Activated CD8-positive, alpha-beta memory T cell treated with anti-CD3 and anti-CD28 coated beads, Interleukin-2, amount 10 ng/mL, durations not matched to agents 7 days and 5 days (primary cell): Measurements from ENCODE around the gene PBX4. TPM values are rescaled to one million over a fixed set of nuclear protein-coding genes. Genes with fewer than 3 reads are reported as not detected.

Experiments used
- ATAC-seq: fragments of 150-1000 bp; cut with Tn5 transposase; one replicate; pipeline ENCODE4 v1.10.0; 2021; ENCODE audit warnings: moderate library complexity
- CTCF ChIA-PET: fragments of 350-600 bp; sonication (Branson Sonifier 250); formaldehyde crosslinking; loops from one replicate; lab custom pipeline; 2021; ENCODE audit warnings: antibody characterized with exemption; lab: Charles Lee
- DNase-seq: peaks from one replicate; pipeline ENCODE4 v3.0.0-alpha.2; 2020
- H3K27ac Mint-ChIP-seq: one replicate; pipeline ENCODE4 v1.8.0; 2021; ENCODE audit warnings: mild to moderate bottlenecking, mixed read lengths
- H3K27me3 Mint-ChIP-seq: one replicate; pipeline ENCODE4 v1.8.0; 2021; ENCODE audit warnings: mixed read lengths
- H3K36me3 Mint-ChIP-seq: one replicate; pipeline ENCODE4 v1.8.0; 2021; ENCODE audit warnings: mild to moderate bottlenecking, mixed read lengths
- H3K4me1 Mint-ChIP-seq: one replicate; pipeline ENCODE4 v1.8.0; 2021; ENCODE audit warnings: mixed read lengths
- H3K4me3 Mint-ChIP-seq: one replicate; pipeline ENCODE4 v1.8.0; 2021; ENCODE audit warnings: mild to moderate bottlenecking, moderate library complexity, mixed read lengths
- H3K9me3 Mint-ChIP-seq: one replicate; pipeline ENCODE4 v1.8.0; 2022; ENCODE audit warnings: low read depth, mixed read lengths
- total RNA-seq, 2 experiments: library from RNA; stranded (reverse); gene quantifications; one replicate each; pipeline ENCODE4 v1.2.3, GENCODE V29; 2021

Gene PBX4
- total RNA-seq, 2 experiments from 2014 or later = 39.9 to 62.3 TPM

- no peaks in the 10 kb centered on the region for H3K9me3 Mint-ChIP-seq
- ATAC-seq = peak; percentile 93
- peaks cover 17% of the 10 kb centered on the region for H3K4me1 Mint-ChIP-seq
These were observed 24.9 kb upstream of the PBX4 start, which contains the start of gene GMIP for GRCh38 chr19:19643158-19644053. Gene GMIP (minus strand): TSS chr19:19643657. CDS start chr19:19643529, 128 bp downstream.

GRCh38 chr19:19642506-19643157 lies 24.1 kb upstream of the PBX4 start:
- Mint-ChIP-seq H3K9me3 (no peaks in the 10 kb centered on the region), H3K4me1 (peaks cover 17% of the 10 kb centered on the region), H3K4me3 (peak overlapping the region; percentile 95), H3K36me3 (peaks cover 36% of the 10 kb centered on the region), H3K27me3 (no peaks in the 10 kb centered on the region), H3K27ac (peak overlapping the region; percentile 99)
- ATAC-seq = peak; percentile 29
- DNase-seq = peak; percentile 76
- CTCF ChIA-PET = interaction anchor here (1.0 kb wide), 1 partner anchor 110 kb away, joined by 6 read pairs; no protein-coding TSS in a partner anchor

More at GRCh38 chr19:19643158-19644053, 24.9 kb upstream of the PBX4 start, which contains the start of gene GMIP:
- H3K27me3 Mint-ChIP-seq = no peaks in the 10 kb centered on the region
- H3K36me3 Mint-ChIP-seq = peaks cover 36% of the 10 kb centered on the region
- peak; percentile 91 for DNase-seq
- CTCF ChIA-PET = interaction anchor here (0.7 to 1.7 kb wide), 19 partner anchors 8 to 177 kb away, joined by 3 to 32 read pairs (median 4); partner anchors contain the start of genes NDUFA13, TSSK6 and YJEFN3
- H3K27ac Mint-ChIP-seq = peak within 1 kb of the TSS; percentile 99
- H3K4me3 Mint-ChIP-seq = peak within 1 kb of the TSS; percentile 95

GRCh38 chr19:19637523-19638251 lies 19.2 kb upstream of the PBX4 start:
- no peak for DNase-seq
- peaks cover 50% of the 10 kb centered on the region for H3K36me3 Mint-ChIP-seq
- H3K27me3 Mint-ChIP-seq = no peaks in the 10 kb centered on the region
- CTCF ChIA-PET = no interaction called here
- H3K27ac Mint-ChIP-seq = no peak overlapping the region
- no peak overlapping the region for H3K4me3 Mint-ChIP-seq
- peak; percentile 32 for ATAC-seq
- H3K9me3 Mint-ChIP-seq = no peaks in the 10 kb centered on the region
- H3K4me1 Mint-ChIP-seq = peaks cover 29% of the 10 kb centered on the region

GRCh38 chr19:19637186-19637522 lies 18.7 kb upstream of the PBX4 start:
- H3K27me3 Mint-ChIP-seq = no peaks in the 10 kb centered on the region
- CTCF ChIA-PET = interaction anchor here (0.7 kb wide), 1 partner anchor 24 kb away, joined by 3 read pairs; no protein-coding TSS in a partner anchor
- H3K4me3 Mint-ChIP-seq = no peak overlapping the region
- H3K27ac Mint-ChIP-seq = no peak overlapping the region
- DNase-seq = no peak
- ATAC-seq = no peak
- H3K9me3 Mint-ChIP-seq = no peaks in the 10 kb centered on the region
- H3K36me3 Mint-ChIP-seq = peaks cover 50% of the 10 kb centered on the region
- peaks cover 25% of the 10 kb centered on the region for H3K4me1 Mint-ChIP-seq

- H3K4me1 Mint-ChIP-seq = peaks cover 21% of the 10 kb centered on the region
- no peak for DNase-seq
- H3K36me3 Mint-ChIP-seq = peaks cover 51% of the 10 kb centered on the region
- no peak overlapping the region for H3K4me3 Mint-ChIP-seq
- H3K9me3 Mint-ChIP-seq = no peaks in the 10 kb centered on the region
- ATAC-seq = no peak
- H3K27ac Mint-ChIP-seq = no peak overlapping the region
- no peaks in the 10 kb centered on the region for H3K27me3 Mint-ChIP-seq
- CTCF ChIA-PET = interaction anchor here (0.7 to 1.2 kb wide), 2 partner anchors 7 to 23 kb away, joined by 3 read pairs; partner anchors contain the start of gene GMIP
These were observed 18.2 kb upstream of the PBX4 start for GRCh38 chr19:19636573-19637185.

GRCh38 chr19:19635313-19635702 lies 16.8 kb upstream of the PBX4 start:
- CTCF ChIA-PET = interaction anchor here (1.2 kb wide), 1 partner anchor 9 kb away, joined by 3 read pairs; the partner anchor contains the start of gene GMIP
- Mint-ChIP-seq H3K36me3 (peaks cover 54% of the 10 kb centered on the region), H3K4me3 (no peak overlapping the region), H3K27me3 (no peaks in the 10 kb centered on the region), H3K27ac (peak overlapping the region; percentile 40), H3K9me3 (no peaks in the 10 kb centered on the region), H3K4me1 (peaks cover 18% of the 10 kb centered on the region)
- ATAC-seq (no peak), DNase-seq (no peak)

GRCh38 chr19:19634516-19635312 lies 16.2 kb upstream of the PBX4 start:
- Mint-ChIP-seq H3K4me1 (peaks cover 17% of the 10 kb centered on the region), H3K27ac (peak overlapping the region; percentile 40), H3K36me3 (peaks cover 55% of the 10 kb centered on the region), H3K9me3 (no peaks in the 10 kb centered on the region), H3K27me3 (no peaks in the 10 kb centered on the region), H3K4me3 (no peak overlapping the region)
- ATAC-seq (no peak), DNase-seq (no peak)
- CTCF ChIA-PET = no interaction called here

GRCh38 chr19:19633711-19634515 lies 15.4 kb upstream of the PBX4 start:
- no peaks in the 10 kb centered on the region for H3K9me3 Mint-ChIP-seq
- no peak for ATAC-seq
- CTCF ChIA-PET = interaction anchor here (1.1 kb wide), 1 partner anchor 105 kb away, joined by 3 read pairs; the partner anchor contains the start of gene YJEFN3
- H3K36me3 Mint-ChIP-seq = peaks cover 51% of the 10 kb centered on the region
- no peak for DNase-seq
- no peak overlapping the region for H3K4me3 Mint-ChIP-seq
- no peak overlapping the region for H3K27ac Mint-ChIP-seq
- peaks cover 17% of the 10 kb centered on the region for H3K4me1 Mint-ChIP-seq
- H3K27me3 Mint-ChIP-seq = no peaks in the 10 kb centered on the region

- CTCF ChIA-PET = no interaction called here
- DNase-seq (no peak), ATAC-seq (no peak)
- Mint-ChIP-seq H3K4me3 (no peak overlapping the region), H3K27me3 (no peaks in the 10 kb centered on the region), H3K36me3 (peaks cover 48% of the 10 kb centered on the region), H3K4me1 (peaks cover 20% of the 10 kb centered on the region), H3K9me3 (no peaks in the 10 kb centered on the region), H3K27ac (peak overlapping the region; percentile 30)
These were observed 14.2 kb upstream of the PBX4 start for GRCh38 chr19:19632661-19633060.

- Mint-ChIP-seq H3K9me3 (no peaks in the 10 kb centered on the region), H3K4me1 (peaks cover 32% of the 10 kb centered on the region), H3K27ac (peak overlapping the region; percentile 52), H3K4me3 (no peak overlapping the region), H3K36me3 (peaks cover 43% of the 10 kb centered on the region), H3K27me3 (no peaks in the 10 kb centered on the region)
- no peak for ATAC-seq
- DNase-seq = no peak
- CTCF ChIA-PET = interaction anchor here (1.1 kb wide), 1 partner anchor 13 kb away, joined by 3 read pairs; no protein-coding TSS in a partner anchor
These were observed 12.9 kb upstream of the PBX4 start for GRCh38 chr19:19631346-19631745.

GRCh38 chr19:19630426-19630825 lies 11.9 kb upstream of the PBX4 start:
- H3K27ac Mint-ChIP-seq = no peak overlapping the region
- CTCF ChIA-PET = no interaction called here
- no peaks in the 10 kb centered on the region for H3K27me3 Mint-ChIP-seq
- peaks cover 42% of the 10 kb centered on the region for H3K36me3 Mint-ChIP-seq
- ATAC-seq (no peak), DNase-seq (no peak)
- peaks cover 34% of the 10 kb centered on the region for H3K4me1 Mint-ChIP-seq
- H3K9me3 Mint-ChIP-seq = no peaks in the 10 kb centered on the region
- no peak overlapping the region for H3K4me3 Mint-ChIP-seq
